ENCODE results near the gene POLR3K.
A peak's percentile ranks its signal among the peaks of the same experiment; 100 is the strongest.

The POLR3K gene

DNA sequence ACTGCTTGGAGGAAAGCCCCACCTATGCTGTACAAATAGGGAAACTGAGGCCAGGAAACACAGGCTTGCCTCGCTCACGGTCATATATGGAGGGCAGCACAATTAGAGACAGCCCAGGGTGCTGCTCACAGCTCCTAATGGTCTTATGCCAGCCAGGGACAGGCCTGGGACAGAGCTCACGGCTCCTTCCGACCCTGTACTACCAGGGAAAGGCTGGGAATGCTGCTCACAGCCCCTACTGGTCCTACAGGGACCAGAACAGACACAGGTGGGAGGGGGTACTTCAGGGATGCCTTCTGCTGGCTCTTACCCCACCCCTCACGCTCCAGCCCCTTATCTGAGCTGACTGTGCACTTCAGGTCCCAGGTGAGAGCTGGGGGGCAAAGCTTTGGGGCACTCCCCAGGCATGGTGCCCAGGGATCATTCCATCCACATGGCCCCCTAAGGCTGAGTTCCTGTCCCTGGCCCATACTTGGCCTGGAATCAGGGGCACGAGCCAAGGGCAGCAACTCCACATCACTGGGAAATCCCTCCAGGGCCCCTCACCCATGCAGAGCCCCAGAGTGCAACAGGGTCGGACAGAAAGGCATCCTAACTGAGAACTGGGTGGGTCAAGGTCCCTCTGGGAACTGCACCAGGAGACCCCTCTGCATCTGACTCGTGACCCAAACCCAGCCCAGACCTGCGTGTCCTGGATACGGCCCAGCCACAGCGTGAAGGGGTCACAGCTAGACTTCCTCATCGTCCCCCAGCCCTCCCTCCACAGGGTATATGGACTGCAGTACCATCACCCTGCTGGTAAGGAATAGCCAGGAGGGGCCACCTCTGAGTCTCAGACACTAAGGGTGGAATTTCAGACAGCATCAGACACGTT is 13.1 kb upstream of the POLR3K start:
- no peak for DNase-seq (ENCODE audit: low read depth in 3 of 3, low spot score in 1 of 3)

DNA sequence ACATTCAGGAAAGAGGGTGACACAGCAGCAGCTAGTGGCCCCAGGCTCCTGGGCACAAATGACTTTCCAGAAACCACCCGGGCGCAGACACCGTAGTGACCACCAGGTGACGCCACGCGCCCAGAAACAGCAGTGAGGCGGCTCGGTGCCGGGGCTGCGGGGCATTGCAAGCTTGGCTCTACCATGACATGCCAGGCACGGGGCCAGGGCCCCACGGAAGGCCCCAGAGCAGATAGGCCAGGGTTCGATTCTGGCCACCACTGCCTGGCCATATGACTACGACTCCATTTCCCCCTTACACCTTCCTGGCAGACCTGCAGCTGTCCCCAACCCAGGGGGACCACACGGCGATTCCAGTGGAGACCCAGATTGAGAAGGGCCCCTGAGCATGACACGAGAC is 12.3 kb upstream of the POLR3K start:
- DNase-seq (ENCODE audit: low read depth in 3 of 3, low spot score in 1 of 3) = peak; percentile 45 to 82 (median 75)

DNA sequence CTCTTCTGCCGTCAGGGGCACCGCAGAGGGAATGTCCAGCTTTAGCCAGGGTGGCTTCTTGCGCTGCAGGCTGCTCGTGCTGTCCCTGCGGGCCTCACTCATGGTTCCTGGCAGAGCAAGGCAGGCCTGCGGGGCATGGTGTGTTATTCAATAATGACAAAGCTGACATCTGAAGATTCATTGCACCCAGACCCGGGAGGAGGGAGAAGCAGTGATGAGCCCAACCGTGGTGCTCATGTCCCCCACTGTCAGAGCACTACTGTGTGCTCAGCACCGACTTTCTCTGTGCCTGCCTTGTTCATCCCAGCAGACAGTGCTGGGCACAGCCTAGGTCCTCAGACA is 11.5 kb upstream of the POLR3K start:
- DNase-seq (ENCODE audit: low read depth in 3 of 3, low spot score in 1 of 3) = no peak

DNA sequence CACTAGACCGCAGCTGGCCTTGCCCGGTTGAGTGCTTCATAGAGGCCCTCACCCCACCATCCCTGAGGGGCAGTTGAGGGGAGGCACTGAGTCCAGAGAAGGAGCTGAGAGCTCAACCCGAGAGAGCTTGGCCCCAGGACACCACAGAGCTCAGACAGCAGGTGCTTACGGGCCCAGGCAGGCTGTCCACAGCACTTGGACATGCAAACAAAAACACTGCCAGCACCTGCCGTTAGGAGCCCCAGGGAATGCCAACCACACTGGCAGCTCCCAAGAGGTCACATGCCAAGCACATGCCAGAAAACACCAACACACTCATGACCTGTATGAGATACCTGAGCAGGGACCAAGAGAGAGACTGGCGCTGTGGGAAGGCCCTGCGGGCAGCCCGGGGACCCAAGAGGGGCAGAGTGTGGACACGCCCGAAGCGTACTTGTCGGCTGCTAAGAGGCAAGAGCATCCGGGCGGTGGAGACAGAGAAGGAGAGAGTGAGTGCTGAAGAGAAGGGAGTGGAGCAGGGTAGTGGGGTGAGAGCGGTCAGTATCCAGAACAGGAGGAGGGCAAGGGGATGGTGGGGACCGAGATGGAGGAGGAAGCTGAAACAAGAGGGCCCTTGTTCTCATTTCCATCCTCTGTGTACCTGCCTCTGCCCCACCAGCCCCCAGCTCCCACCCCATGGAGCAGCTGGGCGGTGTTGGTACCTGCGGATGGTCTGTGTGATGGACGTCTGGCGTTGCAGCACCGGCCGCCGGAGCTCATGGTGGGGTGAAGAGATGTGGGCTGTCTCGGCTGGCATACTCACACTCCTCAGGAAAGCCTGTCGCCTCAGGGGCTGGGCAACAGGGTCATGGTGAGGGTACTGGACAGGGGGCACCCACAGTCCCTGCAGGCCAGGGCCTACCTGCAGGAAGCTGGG is 10.8 kb upstream of the POLR3K start:
- no peak for DNase-seq (ENCODE audit: low read depth in 3 of 3, low spot score in 1 of 3)

DNA sequence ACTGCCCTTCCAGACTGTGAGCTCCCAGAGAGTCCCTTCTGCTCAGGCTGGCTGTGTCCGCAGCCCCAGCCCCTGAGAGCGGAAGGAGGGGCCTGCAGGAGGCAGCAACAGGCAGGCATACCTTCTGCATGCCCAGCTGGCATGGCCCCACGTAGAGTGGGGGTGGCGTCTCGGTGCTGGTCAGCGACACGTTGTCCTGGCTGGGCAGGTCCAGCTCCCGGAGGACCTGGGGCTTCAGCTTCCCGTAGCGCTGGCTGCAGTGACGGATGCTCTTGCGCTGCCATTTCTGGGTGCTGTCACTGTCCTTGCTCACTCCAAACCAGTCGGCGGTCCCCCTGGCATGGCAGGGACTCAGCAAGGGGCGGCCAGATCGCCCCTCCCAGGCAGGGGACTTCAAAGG is 10.1 kb upstream of the POLR3K start:
- no peak for DNase-seq (ENCODE audit: low read depth in 3 of 3, low spot score in 1 of 3)

DNA sequence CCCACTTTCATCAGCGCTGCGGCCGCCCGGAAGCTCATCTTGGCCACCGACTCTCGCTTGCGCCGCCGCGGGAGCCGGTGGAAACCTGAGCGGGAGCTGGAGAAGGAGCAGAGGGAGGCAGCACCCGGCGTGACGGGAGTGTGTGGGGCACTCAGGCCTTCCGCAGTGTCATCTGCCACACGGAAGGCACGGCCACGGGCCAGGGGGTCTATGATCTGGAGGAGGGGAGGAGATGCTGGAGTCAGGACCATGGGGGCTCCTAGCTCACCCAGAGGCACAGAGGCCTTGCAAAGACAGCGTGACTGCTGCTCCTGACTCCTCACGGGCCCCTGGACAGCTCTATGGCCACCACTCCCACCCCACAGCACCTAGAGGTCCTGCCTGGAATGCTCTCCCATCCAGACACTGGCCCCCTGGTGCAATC is 9.6 kb upstream of the POLR3K start:
- DNase-seq (ENCODE audit: low read depth in 3 of 3, low spot score in 1 of 3) = no peak

DNA sequence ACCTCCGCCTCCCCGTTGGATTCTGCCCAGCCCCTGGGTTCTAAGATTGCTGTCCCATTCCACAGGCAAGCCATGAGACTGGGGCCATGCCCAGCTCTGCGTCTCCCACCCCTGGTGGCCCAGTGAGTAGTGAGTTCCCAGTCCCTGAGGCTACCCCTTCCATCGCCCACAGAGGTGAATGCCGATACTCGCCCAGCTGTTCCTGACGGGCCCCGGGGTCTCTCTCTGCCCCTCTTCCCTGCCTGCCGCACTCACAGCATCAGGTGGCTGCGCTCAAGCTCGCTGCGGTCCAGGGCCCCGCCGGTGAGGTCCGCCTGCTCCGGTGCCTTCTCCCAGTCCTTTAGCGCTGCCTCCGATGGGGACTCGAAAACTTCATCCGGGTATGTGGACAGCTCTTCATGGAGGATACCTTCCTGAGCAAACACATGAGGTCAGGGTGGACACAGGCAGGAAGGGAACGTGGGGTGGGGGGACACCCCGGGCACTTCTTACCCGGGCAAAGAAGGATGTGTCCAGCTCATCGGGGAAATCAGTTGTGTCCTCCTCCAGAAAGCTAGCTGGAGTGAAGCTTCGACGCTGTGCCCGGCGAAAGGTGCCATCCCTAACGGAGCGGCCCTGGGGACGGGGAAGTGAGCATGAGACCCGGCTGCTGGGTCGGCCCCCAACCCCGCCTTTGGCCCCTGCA is 9.0 kb upstream of the POLR3K start:
- no peak for DNase-seq (ENCODE audit: low read depth in 3 of 3, low spot score in 1 of 3)

DNA sequence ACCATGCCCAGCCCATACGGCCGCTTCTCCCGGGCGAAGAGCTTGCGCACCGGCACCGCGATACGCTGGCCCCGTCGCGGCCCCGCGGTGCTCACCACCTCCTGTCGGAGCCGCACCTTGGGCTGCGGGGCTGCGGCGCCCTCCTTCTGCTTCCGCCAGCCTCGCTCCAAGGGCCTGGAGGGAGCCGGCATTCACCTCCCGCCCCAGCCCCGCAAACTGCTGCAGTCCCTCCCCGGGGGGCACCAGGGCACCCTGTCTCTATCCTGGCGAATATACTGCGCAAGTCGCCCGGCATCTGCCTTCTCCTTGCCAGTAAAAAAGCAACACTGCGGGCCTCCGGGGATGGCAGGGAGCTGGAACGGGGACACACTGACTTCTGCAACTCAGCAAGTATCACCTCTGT is 8.5 kb upstream of the POLR3K start:
- no peak for DNase-seq (ENCODE audit: low read depth in 3 of 3, low spot score in 1 of 3)

DNA sequence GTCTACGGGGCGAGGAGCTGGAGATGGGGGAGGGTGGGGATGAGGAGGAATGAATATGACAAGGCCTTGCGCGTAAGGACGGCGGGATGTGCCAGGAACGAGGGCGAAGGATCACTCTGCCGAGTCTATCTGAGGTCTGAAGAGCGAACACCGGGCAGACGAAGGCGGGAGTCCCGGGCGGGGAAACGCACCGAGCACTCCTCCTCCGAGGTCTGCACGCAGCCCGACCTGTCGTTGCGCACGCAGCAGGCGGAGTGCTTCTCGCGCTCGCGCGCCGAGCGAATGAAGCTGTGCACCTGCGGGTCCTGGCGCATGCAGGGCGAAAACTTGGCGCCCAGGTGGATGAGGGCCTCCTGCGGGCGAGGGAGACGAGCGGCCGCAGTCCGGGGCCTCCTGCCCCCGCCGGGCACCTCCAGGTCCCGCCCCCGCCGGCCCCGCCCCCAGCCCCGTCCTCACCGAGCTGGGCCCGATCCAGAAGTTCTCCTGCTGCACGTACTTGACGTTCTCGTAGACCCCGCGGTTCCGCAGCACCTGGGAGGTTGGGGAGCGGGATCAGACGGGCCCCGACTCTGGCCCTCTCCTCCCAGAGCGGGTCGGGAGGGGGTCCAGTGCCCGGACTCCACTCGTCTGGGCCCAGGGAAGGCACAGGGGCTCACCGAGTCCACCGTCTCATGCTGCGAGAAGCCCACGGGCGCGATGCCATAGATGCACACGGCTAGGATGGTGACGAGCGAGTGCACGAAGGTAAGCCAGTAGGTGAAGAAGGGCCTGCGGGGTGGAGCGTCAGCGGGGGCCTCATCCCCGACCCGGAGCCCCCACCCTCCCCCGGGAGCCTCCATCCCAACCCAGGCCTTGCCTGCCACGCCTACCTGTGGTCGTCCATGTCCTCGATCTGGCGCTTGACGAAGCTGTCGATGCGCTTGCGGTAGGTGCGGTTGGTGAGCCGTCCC is 7.8 kb upstream of the POLR3K start:
- DNase-seq (ENCODE audit: low read depth in 3 of 3, low spot score in 1 of 3) = no peak

DNA sequence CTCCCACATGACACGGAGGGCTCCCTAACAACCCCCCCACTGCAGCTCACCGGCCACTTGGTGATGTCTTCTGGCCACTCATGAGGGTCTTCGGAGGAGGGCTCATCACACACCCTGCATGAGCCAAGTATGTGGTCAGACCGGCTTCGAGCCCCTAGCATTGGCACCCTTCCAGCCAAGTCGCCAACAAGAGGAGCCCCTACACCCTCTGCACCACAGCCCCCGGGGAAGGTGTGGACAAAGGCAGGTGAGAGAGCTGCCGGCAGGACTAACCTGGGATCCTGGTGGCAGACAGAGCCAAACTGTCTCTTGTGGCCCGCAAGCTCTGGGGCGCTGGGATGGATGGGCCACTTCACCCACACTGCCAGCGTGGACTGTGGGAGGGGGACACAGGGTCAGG is 6.8 kb upstream of the POLR3K start:
- DNase-seq (ENCODE audit: low read depth in 3 of 3, low spot score in 1 of 3) = no peak

DNA sequence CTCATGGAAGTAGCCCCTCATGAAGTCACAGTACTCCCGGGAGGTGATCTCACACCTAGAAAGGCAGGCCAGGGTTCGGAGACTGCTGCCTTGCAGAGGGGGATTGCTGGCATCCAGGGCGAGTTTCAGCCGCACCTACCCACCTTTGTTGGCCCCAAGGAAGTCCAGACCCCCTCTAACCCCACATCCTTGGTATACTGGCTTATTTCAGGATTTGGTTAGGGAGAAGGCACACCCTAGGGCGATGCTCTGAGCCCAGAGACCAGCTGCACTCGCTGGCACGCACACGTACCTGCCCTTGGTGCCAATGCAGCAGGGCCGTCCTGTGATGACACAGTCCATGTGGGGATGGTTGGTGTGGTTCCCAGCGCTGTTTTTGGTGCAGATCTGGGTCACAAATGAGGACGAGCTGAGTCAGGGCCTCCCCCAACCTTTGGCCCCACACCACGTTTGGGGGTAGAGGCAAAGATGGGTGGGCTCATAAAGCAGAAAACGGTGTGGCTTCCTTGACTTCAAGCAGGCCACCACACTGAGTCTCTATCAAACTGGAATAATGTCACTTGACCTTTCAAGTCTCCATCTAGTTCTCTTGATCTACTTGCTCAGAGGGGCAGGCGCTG is 6.1 kb upstream of the POLR3K start:
- DNase-seq (ENCODE audit: low read depth in 3 of 3, low spot score in 1 of 3) = no peak

DNA sequence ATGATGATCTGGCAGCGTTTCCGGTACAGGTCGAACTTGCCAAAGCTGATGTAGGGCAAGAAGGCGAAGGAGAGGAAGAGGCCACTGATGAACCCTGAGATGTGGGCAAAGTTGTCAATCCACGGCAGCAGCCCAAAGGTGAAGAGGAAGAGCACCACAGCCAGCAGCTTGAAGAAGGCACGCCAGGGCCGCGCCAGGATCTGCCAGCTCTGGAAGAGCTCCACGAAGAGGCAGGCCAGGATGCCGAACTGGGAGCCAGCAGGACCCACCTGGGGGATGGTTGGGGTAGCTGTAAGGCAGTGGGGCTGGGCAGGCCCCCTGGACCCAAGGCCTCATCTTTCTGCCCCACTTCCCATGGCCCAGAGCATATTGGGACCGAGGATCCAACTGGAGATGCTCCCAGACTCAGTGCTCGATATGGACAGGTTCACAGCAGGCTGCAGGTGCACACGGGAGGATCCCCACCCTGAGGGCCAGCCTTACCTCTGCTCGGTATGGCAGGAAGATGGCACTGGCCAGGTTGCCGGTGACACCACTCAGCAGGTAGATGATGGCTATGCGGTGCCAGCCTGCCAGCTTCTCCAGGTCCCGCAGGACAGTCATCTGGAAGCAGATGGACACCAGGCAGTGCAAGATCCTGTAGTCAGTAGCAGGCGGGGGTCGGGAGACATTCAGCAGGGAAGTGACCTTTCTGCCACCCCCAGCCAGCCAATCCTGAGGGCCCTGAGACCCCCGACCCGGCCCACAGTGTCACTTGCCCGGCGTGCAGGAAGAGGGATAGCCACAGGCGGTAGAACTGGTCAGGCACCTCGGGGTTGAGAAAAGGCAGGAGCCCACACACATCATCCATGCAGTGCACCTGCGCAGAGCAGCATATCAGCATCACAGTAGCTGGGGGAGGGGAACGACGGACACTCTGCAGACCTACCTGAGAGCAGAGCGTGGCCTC is 5.4 kb upstream of the POLR3K start:
- DNase-seq (ENCODE audit: low read depth in 3 of 3, low spot score in 1 of 3) = no peak

DNA sequence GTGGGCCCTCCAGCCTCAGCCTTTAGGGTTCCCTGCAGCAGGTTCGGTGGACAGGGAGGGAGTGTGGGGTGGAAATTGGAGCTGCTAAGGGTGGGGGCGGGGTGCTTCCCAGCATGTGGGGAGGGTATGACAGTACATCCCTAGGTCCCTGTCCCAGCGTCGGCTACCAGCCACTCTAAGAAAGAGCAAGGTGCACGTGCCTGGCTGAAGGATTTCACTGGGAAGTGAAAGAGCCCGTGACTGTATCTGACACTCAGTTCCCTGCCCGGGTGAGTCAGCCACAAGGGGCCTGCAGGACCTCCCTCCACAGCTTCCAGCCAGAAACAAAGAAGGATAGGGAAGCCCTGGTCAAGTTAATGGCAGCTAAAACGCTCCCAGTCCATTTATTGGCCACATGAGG is 4.3 kb upstream of the POLR3K start:
- no peak for DNase-seq (ENCODE audit: low read depth in 3 of 3, low spot score in 1 of 3)

DNA sequence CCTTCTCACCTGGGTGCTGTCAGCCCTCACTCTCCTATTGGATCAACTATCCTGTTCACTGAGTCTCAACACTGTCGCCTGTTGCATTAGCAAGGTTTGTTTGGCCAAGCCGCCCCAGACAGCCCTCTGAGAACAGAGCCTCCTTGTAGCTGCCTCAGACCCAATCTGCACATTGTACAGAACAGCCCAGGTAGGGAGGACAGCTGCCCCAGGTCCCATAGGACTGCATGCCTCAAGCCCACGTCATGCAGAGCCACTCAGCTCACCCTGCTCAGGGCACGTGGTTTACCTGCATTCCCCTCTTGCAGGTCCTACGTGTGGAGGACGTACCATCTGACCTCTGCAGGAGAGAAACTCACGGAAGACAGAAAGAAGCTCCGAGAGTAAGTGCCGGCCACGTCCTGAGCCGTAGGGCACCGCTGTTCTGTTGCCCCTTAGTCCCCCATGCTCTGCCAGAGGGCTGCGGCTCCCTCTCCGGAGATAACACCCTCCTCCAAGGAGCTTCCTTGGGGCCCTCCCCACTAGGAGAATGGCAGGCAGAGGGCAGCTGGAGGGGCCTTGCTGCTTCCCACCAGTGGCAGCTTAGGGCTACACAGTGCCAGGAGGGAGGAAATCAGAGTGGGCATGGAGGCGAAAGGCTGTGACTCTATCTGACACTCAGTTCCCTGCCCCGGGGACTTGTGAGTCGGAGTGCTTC is 3.0 kb upstream of the POLR3K start:
- no peak for DNase-seq (ENCODE audit: low read depth in 3 of 3, low spot score in 1 of 3)

DNA sequence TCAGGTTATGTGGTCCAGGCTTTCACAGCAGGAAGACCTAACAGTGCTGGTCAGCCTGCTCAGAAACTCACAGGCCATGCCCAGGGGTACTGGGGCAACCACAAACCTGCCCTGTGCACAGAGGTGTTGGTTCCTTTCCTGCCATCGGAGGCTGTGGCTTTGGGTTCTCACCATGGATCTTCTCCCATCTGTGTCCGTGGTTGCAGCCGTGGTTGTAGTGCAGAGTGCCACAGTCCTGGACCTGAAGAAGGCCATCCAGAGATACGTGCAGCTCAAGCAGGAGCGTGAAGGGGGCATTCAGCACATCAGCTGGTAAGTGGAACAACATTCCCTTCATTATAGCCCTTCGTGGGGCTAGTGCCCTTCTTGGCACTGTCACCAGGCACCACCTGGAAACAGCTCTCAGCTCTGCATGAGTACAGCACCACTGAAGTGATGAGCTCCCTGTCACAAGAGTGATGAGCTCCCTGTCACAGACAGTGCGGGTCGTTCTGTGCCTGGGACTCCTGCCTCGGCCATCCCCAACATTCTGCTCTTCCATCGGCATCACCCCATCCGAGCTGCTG is 2.2 kb upstream of the POLR3K start:
- DNase-seq (ENCODE audit: low read depth in 3 of 3, low spot score in 1 of 3) = no peak

DNA sequence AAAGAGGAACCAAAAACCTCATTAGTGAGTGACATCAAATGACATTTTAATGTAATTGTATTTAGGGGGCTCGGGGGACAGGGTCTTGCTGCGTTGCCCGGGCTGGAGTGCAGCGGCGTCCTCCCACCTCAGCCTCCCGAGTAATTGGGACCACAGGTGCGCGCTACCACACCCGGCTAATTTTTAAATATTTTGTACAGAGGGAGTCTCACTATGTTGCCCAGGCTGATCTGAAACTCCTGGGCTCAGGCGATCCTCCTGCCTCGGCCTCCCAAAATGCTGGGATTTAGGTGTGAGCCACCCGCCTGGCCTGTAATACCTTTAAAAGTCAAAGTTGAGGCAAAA is 801 bp upstream of the POLR3K start:
- DNase-seq (ENCODE audit: low read depth in 3 of 3, low spot score in 1 of 3) = no peak

DNA sequence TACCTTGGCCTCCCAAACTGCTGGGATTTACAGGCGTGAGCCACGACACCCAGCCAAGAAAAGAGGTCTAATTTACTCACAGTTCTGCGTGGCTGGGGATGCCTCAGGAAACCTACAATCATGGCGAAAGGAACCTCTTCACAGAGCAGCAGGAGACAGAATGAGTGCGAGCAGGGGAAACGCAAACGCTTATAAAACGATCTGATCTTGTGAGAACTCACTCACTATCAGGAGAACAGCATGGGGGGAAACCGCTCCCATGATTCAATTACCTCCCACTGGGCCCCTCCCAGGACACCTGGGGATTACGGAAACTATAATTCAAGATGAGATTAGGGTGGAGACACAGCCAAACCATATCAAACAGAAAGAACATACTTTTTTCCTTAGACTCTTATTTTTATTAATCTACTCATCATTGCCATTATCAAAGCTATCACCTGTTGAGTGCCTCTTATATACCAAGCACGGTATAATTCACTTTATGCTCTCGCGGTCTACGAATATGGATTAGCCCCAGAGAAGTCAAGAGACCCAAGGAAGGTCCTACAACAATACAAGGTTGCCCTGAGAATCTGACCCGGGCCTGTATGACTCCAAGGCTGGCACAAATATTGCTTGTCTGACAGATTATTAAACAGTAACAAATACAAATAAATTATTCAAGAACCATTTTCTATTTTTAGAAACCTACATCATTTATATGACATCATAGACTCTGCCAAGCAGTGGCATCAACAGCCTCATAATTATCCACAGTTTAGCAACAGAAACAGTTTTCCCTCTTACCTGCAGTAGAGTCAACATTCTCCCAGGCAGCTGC is 2.4 kb downstream of the POLR3K start:
- no peak for DNase-seq (ENCODE audit: low read depth in 3 of 3, low spot score in 1 of 3)
